Liver (tissue), 10 donors: Measurements from ENCODE around the gene PIEZO2. TPM values are rescaled to one million over a fixed set of nuclear protein-coding genes. Genes with fewer than 3 reads are reported as not detected.
"Not testable (repeated sequence)": the region's sequence is repeated elsewhere in the genome, so short reads cannot be mapped to it uniquely, and the experiment has no call there.

ENCODE experiments used
- DNase-seq: peaks from one replicate; pipeline ENCODE4 v3.0.0-alpha.2; 2017; ENCODE audit warnings: low spot score
- H3K27ac ChIP-seq, 2 donors: one replicate each; pipeline ENCODE4 v1.7.0; 2013; ENCODE audit warnings: inconsistent platforms in 2 of 2, low read length in 2 of 2, control low read depth in 1 of 2, low read depth in 1 of 2, mild to moderate bottlenecking in 1 of 2
- H3K27me3 ChIP-seq, 4 donors: one replicate each; pipeline versions ENCODE4 v1.6.1 to v1.7.0; 2013; ENCODE audit warnings: low read length in 3 of 4, inconsistent platforms in 1 of 4, mild to moderate bottlenecking in 1 of 4, moderate library complexity in 1 of 4; ENCODE audit not compliant: control insufficient read depth in 4 of 4, insufficient read depth in 4 of 4
- H3K36me3 ChIP-seq, 4 donors: one replicate each; pipeline versions ENCODE4 v1.6.1 to v1.7.0; 2013; ENCODE audit warnings: low read length in 3 of 4, mild to moderate bottlenecking in 3 of 4, low read depth in 1 of 4, moderate library complexity in 1 of 4; ENCODE audit not compliant: control insufficient read depth in 4 of 4, insufficient read depth in 3 of 4
- H3K4me1 ChIP-seq, 4 donors: one replicate each; pipeline versions ENCODE4 v1.6.1 to v1.7.0; 2013; ENCODE audit warnings: low read length in 3 of 4, mild to moderate bottlenecking in 3 of 4, moderate library complexity in 1 of 4; ENCODE audit not compliant: control insufficient read depth in 4 of 4, insufficient read depth in 4 of 4
- H3K4me3 ChIP-seq, 3 donors: one replicate each; pipeline versions ENCODE4 v1.6.1 to v1.7.0; 2013; ENCODE audit warnings: low read length in 3 of 3, control low read depth in 1 of 3, low read depth in 1 of 3, mild to moderate bottlenecking in 1 of 3
- H3K9ac ChIP-seq, 2 donors: one replicate each; pipeline ENCODE4 v1.7.0; 2013; ENCODE audit warnings: low read length in 2 of 2, mild to moderate bottlenecking in 2 of 2, moderate library complexity in 2 of 2, control low read depth in 1 of 2, low read depth in 1 of 2
- H3K9me3 ChIP-seq, 4 donors: one replicate each; pipeline versions ENCODE4 v1.6.1 to v1.7.0; 2013; ENCODE audit warnings: low read length in 3 of 4; ENCODE audit not compliant: control insufficient read depth in 4 of 4
- WGBS: extraction: QIAGEN DNeasy Blood & Tissue Kit; methylation state at CpG from one replicate; pipeline ENCODE4 v1.1.7; 2013; 5-methylcytosine and 5-hydroxymethylcytosine counted together
- polyA plus RNA-seq, 2 donors: library from polyadenylated mRNA; stranded (reverse) in 1 of 2; unstranded in 1 of 2; fragments of 200-250 nt in 1 of 2; fragments of >200 nt in 1 of 2; fragmentation: Nextera tagmentation in 1 of 2; extraction: Ambion mirVana in 1 of 2; gene quantifications; one replicate each; pipeline versions ENCODE4 v1.2.1 to v1.2.3, GENCODE V29; 2013 to 2015
- small RNA-seq: library from RNA; depleted of rRNA; stranded (forward); fragments of <200 nt; gene quantifications from one replicate; pipeline ENCODE3, GENCODE V24; 2014
- total RNA-seq, 2 donors: library from RNA; depleted of rRNA; stranded (reverse); fragments of >200 nt; gene quantifications; one replicate each; pipeline ENCODE4 v1.2.3, GENCODE V29; 2014
- donor health status: healthy.
- donor health status: healthy.
- donor health status: healthy.
- donor health status: healthy.
- donor health status: healthy.

PIEZO2 gene
- total and polyA plus RNA-seq, 4 donors, result 1.1 to 12.3 (median 4.8) TPM

GRCh38 chr18:10626606-10627213, 522.7 kb downstream of the PIEZO2 start:
- 81% methylated on average over 6 of the region's 7 CpGs for WGBS
- H3K27me3 ChIP-seq, DNase-seq, H3K4me3 ChIP-seq, H3K4me1 ChIP-seq, H3K9ac ChIP-seq, H3K9me3 ChIP-seq, H3K36me3 ChIP-seq, H3K27ac ChIP-seq: not testable (repeated sequence)

GRCh38 chr18:10623606-10624005, 525.8 kb downstream of the PIEZO2 start:
- WGBS, result 83% methylated on average over 4 of the region's 4 CpGs
- not testable (repeated sequence) for H3K27me3 ChIP-seq, H3K27ac ChIP-seq, H3K4me1 ChIP-seq, DNase-seq, H3K9me3 ChIP-seq, H3K36me3 ChIP-seq, H3K4me3 ChIP-seq, H3K9ac ChIP-seq

- H3K9ac ChIP-seq, H3K27me3 ChIP-seq, H3K27ac ChIP-seq, H3K4me1 ChIP-seq, H3K4me3 ChIP-seq, DNase-seq, H3K9me3 ChIP-seq, H3K36me3 ChIP-seq: not testable (repeated sequence)
- 71% methylated on average over 1 of the region's 2 CpGs for WGBS
Observed at GRCh38 chr18:10622982-10623381, 526.4 kb downstream of the PIEZO2 start.

GRCh38 chr18:10620670-10621329, 528.6 kb downstream of the PIEZO2 start:
- H3K4me1 ChIP-seq, H3K4me3 ChIP-seq, H3K27ac ChIP-seq, H3K9ac ChIP-seq, H3K36me3 ChIP-seq, H3K9me3 ChIP-seq, DNase-seq, H3K27me3 ChIP-seq: not testable (repeated sequence)
- 66% methylated on average over 2 of the region's 2 CpGs for WGBS

Small RNAs within 50 kb of the gene (small RNA-seq; reads per million reads assigned to genes)
- not detected for gene AP001180.3
- gene AP001180.5, result not detected
- gene MIR6788, result not detected
